Fibroblast of skin of right quadriceps (primary cell): ENCODE measurements around the gene RNF223.
"Not testable (repeated sequence)": the region's sequence is repeated elsewhere in the genome, so short reads cannot be mapped to it uniquely, and the experiment has no call there.

Experiments
- DNase-seq: peaks from one replicate; pipeline ENCODE4 v3.0.0-alpha.2; 2013

Gene RNF223

DNA sequence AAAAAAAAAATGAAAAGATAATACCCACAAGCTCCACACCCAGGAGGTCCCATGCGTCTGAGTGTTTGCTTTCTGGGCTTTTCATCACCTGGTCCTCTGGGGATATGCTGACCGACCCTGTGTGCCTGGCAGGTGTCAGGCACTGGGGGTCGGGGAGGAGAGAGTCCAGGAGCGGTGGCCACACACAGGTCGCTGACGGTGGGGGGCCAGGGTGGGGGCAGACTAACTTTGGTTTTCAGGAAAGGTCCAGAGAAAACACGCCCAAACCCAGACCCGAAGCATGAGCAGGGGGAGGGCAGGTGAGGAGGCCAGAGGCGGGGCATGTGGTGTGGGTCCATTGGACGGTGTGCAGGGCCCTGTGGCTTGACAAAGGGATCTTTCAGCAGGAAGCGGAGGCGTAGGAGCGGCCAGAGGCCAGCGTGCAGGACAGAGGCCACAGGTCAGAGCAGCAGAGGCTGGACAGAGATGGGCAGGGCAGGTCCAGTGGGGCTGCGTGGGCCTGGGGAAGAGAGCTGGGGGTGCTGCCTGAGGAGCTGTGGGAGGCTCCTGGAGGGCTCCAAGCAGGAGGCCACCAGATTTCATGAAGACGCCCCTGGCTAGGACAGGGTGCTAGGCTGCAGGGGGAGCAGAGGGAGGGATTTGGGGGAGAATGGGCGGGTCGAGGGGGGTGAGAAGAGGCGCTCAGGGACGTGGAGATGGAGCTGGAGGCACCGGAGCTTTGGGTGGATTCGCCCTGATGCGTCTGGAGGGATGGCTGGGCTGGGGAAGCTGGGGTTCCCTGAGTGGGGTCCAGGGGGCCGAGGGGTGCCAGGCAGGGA is 15.8 kb downstream of the RNF223 start:
- no peak for DNase-seq

DNA sequence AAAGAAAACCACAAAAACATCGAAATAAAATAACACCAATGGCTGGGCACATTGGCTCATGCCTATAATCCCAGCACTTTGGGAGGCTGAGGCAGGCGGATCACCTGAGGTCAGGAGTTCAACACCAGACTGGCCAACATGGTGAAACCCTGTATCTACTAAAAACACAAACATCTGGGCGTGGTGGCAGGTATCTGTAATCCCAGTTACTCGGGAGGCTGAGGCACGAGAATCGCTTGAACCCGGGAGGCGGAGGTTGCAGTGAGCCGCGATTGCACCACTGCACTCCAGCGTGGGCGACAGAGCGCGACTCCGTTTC is 16.4 kb downstream of the RNF223 start:
- DNase-seq, result not testable (repeated sequence)

DNA sequence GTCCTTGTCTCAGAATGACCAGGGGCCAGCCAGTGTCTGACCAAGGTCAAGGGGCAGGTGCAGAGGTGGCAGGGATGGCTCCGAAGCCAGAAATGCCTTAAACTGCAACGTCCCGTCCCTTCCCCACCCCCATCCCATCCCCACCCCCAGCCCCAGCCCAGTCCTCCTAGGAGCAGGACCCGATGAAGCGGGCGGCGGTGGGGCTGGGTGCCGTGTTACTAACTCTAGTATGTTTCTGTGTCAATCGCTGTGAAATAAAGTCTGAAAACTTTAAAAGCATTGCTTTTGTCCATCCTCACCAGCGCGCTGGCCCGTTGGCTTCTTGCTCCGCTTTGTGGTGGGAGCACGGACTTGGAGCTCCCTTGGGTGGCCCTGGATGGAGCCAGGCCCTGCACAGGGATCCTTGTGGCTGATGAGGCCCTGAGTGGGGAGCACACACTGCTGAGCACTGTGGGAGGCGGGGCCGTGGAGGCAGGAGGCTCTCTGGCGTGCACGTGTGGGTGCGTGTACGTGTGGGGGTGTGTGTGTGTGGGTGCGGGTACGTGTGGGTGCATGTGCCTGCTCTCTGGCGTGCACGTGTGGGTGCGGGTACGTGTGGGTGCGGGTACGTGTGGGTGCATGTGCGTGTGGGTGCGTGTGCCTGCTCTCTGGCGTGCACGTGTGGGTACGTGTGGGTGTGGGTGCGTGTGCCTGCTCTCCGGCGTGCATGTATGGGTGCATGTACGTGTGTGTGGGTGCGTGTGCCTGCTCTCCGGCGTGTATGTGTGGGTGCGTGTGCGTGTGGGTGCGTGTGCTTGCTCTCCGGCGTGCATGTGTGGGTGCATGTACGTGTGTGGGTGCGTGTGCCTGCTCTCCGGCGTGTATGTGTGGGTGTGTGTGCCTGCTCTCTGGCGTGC is 18.0 kb downstream of the RNF223 start:
- no peak for DNase-seq

DNA sequence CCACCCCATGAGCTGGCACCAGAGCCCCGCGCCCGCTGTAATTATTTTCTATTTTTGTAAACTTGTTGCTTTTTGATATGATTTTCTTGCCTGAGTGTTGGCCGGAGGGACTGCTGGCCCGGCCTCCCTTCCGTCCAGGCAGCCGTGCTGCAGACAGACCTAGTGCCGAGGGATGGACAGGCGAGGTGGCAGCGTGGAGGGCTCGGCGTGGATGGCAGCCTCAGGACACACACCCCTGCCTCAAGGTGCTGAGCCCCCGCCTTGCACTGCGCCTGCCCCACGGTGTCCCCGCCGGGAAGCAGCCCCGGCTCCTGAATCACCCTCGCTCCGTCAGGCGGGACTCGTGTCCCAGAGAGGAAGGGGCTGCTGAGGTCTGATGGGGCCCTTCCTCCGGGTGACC is 19.1 kb downstream of the RNF223 start:
- no peak for DNase-seq

DNA sequence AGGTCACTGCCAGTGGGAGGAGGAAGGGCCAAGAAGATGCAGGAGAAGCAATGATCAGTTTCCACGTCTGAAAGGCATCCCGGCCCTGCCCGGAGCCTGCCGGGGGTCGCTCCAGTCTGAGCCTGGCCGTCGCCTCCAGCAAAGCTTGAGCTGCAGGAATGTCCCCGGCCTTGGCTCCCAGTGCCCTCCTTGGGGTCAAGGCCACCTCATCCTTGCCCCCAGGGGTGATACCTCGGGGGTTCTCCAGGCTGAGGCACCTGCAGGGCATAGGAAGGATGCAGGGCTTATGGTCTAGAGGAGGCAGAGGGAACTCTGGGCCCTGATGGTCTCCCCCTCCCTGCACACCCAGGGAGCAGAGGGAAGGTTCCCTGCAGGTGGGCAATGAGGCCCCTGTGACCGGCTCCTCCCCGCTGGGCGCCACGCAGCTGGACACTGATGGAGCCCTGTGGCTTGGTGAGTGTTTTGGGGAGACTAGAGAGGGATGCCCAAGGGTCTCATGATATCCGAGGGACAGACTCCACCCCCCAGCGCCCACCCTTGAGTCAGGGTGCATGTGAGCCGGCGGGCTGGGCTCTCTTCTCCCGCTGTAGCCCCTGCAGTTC is 19.9 kb downstream of the RNF223 start:
- DNase-seq, result no peak

DNA sequence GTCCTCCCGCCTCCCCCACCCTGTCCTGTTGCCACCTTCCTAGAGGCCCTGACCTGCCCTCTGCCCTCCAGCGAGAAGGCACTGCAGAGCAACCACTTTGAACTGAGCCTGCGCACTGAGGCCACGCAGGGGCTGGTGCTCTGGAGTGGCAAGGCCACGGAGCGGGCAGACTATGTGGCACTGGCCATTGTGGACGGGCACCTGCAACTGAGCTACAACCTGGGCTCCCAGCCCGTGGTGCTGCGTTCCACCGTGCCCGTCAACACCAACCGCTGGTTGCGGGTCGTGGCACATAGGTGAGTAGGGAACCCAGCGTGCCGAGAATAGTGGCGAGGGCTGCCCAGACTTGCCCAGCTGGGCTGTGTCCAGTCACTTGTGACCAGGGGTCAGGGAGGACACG is 20.4 kb downstream of the RNF223 start:
- DNase-seq, result no peak

DNA sequence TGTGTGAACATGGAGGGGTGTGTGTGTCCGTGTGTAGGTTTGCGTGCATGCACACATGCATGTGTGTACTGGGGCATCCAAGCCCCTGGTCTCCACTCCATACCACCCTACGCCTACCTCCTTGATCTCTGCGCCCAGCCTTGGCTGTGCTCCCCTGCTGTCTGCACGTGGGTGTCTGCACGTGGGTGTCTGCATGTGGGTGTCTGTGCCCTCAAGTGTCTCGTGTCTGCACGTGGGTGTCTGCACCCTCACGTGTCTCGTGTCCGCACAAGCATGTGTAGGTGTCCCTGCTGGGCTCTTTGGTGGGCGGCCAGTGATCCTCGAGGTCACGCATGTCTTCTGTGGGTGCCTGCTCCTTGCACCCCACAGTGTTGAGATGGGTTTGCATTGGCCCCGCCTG is 21.1 kb downstream of the RNF223 start:
- no peak for DNase-seq

DNA sequence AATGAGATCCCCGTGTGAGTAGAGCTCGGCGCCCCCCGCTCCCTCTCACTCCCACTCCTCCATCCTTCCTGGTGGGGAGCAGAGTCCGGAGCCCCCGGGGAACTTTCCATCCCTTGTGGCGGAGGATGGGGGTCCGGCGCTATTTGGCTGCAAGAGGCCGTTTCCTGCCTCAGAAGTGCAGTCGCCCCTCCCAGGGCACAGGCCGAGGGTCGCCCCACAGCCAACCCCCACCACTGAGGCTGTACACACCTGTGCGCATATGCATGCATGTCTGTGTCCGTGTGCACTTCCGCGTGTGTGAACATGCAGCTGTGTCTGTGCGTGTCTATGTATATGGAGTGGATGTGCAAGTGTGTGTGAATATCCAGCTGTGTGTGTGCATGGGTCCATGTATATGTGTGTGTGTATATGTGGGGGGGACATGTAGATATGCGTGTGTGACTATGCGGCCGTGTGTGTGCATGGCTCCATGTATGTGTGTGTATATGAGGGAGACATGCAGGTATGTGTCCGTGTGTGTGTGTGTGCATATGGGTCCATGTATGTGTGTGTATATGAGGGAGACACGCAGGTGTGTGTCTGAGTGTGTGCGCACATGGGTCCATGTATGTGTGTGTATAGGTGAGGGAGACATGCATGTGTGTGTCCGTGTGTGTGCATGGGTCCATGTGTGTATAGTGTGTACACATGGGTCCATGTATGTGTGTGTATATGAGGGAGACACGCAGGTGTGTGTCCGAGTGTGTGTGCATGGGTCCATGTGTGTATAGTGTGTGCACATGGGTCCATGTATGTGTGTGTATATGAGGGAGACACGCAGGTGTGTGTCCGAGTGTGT is 21.9 kb downstream of the RNF223 start:
- DNase-seq, result no peak

DNA sequence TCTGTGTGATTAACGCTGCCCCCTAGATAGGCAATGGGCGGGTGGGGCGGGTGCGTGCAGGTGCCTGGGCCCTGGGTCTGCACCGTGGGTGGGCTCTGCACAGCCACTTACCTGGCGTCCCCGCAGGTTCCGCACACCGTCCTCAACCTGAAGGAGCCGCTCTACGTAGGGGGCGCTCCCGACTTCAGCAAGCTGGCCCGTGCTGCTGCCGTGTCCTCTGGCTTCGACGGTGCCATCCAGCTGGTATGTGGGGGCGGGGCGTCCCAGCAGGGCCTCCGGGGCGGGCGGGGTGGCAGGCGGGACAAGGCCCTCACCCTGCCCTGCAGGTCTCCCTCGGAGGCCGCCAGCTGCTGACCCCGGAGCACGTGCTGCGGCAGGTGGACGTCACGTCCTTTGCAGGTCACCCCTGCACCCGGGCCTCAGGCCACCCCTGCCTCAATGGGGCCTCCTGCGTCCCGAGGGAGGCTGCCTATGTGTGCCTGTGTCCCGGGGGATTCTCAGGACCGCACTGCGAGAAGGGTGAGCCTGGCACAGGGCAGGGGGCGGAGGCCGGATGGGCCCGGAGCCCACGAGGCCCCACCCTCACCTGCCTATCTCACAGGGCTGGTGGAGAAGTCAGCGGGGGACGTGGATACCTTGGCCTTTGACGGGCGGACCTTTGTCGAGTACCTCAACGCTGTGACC is 22.8 kb downstream of the RNF223 start:
- DNase-seq, result no peak

DNA sequence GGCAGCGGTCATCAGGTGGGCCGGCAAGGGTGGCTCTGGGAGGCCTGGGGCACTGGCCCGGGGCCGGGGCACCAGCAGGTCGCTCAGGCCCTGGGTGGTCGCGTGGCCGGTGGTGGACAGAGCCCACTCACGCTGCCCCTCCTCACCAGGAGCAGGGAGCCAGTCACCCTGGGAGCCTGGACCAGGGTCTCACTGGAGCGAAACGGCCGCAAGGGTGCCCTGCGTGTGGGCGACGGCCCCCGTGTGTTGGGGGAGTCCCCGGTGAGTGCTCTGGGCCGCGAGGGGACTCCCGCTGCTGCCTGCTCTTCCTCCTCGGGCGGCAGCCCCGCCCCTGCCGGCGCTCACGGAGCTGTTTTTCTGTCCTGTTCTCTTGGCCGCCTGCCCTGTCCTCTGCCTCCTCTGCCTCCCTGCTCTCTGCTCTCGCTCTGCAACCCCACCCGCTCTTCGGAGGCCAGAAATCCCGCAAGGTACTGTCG is 23.5 kb downstream of the RNF223 start:
- no peak for DNase-seq

DNA sequence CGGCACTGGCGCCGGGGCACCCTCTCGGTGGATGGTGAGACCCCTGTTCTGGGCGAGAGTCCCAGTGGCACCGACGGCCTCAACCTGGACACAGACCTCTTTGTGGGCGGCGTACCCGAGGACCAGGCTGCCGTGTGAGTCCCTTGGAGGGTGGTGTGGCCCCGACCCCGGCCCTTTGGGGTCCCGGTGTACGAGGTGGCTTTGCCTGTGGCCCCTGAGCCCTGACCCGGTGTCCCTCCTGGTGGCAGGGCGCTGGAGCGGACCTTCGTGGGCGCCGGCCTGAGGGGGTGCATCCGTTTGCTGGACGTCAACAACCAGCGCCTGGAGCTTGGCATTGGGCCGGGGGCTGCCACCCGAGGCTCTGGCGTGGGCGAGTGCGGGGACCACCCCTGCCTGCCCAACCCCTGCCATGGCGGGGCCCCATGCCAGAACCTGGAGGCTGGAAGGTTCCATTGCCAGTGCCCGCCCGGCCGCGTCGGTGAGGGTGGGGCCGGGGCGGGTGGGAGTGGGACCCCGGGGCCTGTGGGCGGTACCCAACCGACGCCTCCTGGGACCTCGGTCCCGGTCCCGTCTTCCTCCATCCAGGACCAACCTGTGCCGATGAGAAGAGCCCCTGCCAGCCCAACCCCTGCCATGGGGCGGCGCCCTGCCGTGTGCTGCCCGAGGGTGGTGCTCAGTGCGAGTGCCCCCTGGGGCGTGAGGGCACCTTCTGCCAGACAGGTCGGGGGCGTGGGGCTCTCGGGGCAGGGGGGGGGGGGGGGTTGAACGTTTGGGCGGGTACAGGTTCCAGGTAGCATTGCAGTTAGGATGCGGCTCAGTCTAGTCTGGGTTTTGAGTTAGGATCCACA is 24.6 kb downstream of the RNF223 start:
- no peak for DNase-seq

DNA sequence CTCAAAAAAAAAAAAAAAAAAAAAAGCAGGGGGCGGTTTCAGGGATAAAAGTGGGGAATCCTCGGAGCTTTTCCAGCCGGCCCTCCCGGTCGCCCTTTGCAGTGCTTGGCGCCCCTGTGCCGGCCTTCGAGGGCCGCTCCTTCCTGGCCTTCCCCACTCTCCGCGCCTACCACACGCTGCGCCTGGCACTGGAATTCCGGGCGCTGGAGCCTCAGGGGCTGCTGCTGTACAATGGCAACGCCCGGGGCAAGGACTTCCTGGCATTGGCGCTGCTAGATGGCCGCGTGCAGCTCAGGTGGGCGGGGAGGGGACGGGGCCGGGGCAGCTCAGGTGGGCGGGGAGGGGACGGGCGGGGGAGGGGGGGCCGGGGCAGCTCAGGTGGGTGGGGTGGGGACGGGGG is 25.3 kb downstream of the RNF223 start:
- DNase-seq, result no peak

DNA sequence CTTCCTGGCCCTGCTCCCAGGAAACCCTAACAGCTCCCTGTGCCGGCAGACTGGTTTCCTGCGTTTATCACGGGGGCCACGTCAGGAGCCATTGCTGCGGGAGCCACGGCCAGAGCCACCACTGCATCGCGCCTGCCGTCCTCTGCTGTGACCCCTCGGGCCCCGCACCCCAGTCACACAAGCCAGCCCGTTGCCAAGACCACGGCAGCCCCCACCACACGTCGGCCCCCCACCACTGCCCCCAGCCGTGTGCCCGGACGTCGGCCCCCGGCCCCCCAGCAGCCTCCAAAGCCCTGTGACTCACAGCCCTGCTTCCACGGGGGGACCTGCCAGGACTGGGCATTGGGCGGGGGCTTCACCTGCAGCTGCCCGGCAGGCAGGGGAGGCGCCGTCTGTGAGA is 26.1 kb downstream of the RNF223 start:
- DNase-seq, result no peak

DNA sequence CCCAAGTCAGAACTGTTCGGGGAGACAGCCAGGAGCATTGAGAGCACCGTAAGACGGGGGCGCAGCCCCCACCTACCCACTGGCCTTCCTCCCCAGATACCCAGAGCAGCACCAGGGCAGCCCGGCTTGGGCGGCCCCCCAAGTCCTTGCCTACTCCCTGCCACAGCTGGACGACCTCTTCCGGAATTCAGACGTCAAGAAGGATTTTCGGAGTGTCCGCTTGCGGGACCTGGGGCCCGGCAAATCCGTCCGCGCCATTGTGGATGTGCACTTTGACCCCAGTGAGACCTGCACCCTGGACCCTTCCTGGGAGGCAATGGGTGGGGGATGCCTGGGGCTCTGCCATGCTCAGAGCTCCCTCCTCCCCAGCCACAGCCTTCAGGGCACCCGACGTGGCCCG is 26.7 kb downstream of the RNF223 start:
- DNase-seq, result no peak

DNA sequence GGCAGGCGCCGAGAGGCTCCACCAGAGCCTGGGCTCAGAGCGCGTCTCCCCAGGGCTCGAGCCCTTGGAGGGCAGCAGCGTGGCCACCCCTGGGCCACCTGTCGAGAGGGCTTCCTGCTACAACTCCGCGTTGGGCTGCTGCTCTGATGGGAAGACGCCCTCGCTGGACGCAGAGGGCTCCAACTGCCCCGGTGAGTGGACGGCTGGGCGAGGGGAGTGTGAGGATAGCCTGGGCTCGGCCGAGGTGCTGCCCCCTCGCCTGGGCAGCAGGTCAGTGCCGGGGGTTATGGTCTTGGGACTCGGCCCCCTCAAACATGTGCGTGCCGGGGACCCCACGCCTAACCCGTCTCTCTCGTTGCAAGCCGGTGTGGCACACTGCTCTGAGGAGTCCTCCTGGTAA is 27.3 kb downstream of the RNF223 start:
- no peak for DNase-seq

DNA sequence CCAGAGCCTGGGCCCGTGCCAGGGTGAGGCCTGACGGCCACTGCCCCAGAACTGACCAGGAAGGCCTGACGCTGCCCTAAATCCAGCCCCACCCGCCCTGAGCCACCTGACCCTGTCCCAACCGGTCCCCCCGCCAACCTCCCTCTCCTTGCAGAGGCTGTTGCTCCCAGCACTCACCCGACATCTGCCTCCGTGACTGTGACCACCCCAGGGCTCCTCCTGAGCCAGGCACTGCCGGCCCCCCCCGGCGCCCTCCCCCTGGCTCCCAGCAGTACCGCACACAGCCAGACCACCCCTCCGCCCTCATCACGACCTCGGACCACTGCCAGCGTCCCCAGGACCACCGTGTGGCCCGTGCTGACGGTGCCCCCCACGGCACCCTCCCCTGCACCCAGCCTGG is 27.9 kb downstream of the RNF223 start:
- DNase-seq, result no peak

DNA sequence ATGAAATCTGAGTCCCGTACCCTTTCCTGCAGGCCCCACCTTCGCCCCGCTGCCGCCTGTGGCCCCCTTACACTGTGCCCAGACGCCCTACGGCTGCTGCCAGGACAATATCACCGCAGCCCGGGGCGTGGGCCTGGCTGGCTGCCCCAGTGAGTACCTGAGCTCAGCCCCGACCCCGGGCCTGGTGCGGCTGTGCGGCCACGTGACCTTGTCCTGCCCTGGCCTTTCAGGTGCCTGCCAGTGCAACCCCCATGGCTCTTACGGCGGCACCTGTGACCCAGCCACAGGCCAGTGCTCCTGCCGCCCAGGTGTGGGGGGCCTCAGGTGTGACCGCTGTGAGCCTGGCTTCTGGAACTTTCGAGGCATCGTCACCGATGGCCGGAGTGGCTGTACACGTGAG is 29.0 kb downstream of the RNF223 start:
- DNase-seq, result no peak

DNA sequence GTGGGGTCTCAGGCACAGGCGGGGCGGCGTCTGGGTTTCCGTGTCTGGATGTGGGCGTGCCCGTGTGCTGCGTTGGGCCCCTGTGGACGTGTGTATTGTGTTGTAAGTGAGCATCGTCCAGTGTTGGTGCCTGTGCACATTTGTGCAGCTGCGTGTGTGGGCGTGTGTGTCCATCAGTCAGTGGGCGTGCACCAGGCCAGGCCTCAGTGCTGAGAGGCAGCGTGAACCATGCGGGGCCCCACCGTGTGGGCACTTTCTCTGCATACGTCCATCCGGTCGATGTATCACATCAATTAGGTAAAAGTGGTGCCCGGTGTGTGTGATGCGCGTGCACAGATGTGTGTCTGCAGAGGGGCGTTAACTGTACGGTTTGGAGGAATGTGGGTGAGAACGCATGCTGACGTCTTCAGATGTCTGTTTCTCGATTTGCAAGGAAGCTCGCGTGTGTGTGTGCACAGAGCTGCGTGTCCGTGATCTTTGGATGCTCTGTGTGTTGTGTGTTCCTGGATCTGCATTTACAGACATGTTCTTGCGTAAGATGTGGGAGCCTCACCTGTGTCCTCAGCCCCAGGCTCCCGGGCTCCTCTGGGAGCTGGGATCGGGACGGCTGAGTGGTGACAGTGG is 29.5 kb downstream of the RNF223 start:
- DNase-seq, result no peak

DNA sequence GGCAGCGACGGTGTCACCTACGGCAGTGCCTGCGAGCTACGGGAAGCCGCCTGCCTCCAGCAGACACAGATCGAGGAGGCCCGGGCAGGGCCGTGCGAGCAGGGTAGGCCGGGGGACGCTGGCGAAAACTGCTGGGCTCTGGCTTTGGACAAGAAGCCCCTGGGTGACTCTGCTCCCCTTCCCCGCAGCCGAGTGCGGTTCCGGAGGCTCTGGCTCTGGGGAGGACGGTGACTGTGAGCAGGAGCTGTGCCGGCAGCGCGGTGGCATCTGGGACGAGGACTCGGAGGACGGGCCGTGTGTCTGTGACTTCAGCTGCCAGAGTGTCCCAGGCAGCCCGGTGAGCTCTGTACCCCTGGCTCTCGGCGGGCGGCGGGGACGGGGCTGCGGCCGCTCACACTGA is 30.2 kb downstream of the RNF223 start:
- DNase-seq, result no peak

DNA sequence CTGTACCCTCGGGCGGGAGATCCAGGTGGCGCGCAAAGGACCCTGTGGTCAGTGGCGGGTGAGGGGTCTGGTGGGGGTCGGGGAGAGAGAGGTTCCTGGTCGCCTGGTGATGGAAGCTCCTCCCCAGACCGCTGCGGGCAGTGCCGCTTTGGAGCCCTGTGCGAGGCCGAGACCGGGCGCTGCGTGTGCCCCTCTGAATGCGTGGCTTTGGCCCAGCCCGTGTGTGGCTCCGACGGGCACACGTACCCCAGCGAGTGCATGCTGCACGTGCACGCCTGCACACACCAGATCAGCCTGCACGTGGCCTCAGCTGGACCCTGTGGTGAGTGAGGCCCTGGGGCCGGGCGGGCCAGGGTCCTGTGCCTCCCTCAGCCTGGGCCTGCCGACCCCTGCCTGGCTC is 30.7 kb downstream of the RNF223 start:
- no peak for DNase-seq

DNA sequence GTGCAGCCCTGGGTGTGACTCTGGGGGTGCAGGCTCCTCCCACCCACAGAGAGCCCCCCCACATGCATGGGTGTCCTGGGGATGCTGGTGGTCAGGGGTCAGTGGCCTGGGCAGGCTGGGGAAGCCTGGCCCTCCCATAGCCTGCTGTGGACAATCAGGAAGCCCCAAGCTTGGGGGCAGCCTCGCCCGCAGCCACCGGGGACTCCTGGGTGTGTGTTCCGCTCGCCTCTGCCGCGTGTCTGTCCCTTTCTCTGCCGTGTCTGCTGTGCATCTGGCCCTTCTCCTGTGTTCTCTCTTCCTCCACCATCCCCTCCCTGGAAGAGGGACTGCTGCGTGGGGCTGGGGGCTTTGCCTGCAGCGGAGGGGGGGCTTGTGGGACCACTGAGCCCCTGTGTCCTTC is 31.3 kb downstream of the RNF223 start:
- DNase-seq, result no peak
